ENCODE data around the gene VSTM2A. TPM values are rescaled to one million over a fixed set of nuclear protein-coding genes. Genes with fewer than 3 reads are reported as not detected.

Gene VSTM2A
- total RNA-seq, 3 donors from 2014 or later (not counting 1 experiment from before 2014, with no cell fraction given) = not detected

DNA sequence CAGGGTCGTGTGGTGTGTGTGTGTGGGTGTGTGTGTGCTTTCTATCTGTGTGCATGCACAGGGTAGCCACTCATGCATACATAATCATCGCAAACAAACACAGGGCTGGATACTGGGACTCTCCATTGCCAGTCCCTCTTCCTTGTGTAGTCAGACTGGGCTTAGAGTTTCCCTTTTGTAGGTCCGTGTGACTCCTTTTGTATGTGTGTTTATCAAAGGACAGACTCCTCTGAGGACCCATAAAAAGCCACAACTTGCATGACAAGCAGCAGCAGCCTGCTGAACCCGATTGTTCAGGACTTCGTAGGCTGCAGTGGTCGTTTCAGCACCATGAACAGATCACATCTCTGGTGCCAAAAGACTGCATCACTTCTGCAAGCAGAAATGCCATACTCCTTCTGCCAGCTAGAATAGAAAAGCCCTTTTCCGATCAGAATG, 895 bp downstream of the VSTM2A start:
- H3K4me1 Mint-ChIP-seq = no peaks in the 10 kb centered on the region
- no peak overlapping the region for H3K27ac Mint-ChIP-seq
- Histone ChIP-seq H3K4me1 (ENCODE audit: control insufficient read depth, insufficient read depth, low read length) (no peaks in the 10 kb centered on the region), H3K9me3 (ENCODE audit: control insufficient read depth, insufficient read depth, low read length) (no peaks in the 10 kb centered on the region), H3K4me3 (ENCODE audit: low read length) (no peak overlapping the region), H3K36me3 (ENCODE audit: control insufficient read depth, insufficient read depth, low read length) (no peaks in the 10 kb centered on the region), H3K27ac (ENCODE audit: low read length) (no peak overlapping the region), H3K27me3 (ENCODE audit: control insufficient read depth, insufficient read depth, low read length) (peaks cover 25% of the 10 kb centered on the region)
- peaks cover 24 to 28% of the 10 kb centered on the region in 2 donors for H3K27me3 Mint-ChIP-seq (ENCODE audit: low read depth in 2 of 2)
- ATAC-seq (no peak), DNase-seq (no peak)
- H3K9me3 Mint-ChIP-seq = peaks cover under 1 to 8% of the 10 kb centered on the region in 2 donors
- WGBS (ENCODE audit: insufficient coverage) = 10% methylated on average over 6 of the region's 7 CpGs
- intact Hi-C loops (cut with micrococcal nuclease) = no loop called here
- no peak overlapping the region for H3K4me3 Mint-ChIP-seq
- TF ChIP-seq, protein P1, sequence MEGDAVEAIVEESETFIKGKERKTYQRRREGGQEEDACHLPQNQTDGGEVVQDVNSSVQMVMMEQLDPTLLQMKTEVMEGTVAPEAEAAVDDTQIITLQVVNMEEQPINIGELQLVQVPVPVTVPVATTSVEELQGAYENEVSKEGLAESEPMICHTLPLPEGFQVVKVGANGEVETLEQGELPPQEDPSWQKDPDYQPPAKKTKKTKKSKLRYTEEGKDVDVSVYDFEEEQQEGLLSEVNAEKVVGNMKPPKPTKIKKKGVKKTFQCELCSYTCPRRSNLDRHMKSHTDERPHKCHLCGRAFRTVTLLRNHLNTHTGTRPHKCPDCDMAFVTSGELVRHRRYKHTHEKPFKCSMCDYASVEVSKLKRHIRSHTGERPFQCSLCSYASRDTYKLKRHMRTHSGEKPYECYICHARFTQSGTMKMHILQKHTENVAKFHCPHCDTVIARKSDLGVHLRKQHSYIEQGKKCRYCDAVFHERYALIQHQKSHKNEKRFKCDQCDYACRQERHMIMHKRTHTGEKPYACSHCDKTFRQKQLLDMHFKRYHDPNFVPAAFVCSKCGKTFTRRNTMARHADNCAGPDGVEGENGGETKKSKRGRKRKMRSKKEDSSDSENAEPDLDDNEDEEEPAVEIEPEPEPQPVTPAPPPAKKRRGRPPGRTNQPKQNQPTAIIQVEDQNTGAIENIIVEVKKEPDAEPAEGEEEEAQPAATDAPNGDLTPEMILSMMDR (IDR thresholded peaks at IDR 0.05) = no peak
- peaks cover 18% of the 10 kb centered on the region for H3K36me3 Mint-ChIP-seq

DNA sequence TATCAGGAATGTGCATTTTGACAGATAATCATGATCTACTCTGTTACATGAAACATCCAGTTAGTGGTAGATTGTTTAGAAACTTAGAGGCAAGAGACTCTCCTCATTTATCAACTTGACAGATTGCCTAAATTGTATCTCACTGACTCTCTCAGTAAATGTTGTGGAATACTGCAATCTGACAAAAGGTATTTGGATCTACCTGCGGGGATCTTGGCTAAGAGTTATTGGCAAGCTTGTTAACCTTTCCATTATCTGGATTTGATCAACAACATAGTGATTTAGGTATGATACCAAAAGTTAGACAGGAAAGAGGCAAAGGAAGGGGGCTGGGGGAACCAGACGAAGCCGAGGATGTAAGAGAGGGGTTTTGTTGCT, 2.0 kb downstream of the VSTM2A start:
- H3K4me1 Mint-ChIP-seq = no peaks in the 10 kb centered on the region

DNA sequence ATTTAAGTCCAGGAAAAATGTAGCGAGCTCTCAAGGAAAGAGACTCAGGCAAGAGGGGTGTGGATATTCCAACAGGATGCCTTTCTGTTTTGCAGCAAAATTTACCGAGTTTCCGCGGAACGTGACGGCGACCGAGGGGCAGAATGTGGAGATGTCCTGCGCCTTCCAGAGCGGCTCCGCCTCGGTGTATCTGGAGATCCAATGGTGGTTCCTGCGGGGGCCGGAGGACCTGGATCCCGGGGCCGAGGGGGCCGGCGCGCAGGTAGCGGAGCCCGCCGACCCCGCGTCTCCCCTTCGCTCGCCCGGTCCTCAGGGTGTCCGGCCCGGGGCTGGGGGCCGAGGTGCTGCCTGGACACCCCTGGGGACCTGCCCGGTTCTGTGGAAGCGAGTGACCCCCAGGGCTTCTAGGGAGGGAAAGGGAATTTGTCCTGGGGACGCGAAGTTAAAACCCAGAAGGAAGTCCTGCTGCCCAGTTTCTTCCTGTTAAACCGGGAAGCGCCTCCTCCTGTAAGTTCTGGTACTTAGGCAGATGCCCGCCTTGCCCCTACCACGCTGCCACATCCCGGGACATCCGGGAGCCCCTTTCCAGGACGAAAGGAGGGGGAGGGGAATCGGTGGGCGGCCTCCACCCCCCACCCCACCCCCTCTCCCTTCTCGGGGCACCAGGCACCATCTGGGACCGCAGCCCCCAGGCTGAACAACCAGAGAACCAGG, 2.5 kb downstream of the VSTM2A start:
- H3K27me3 ChIP-seq (ENCODE audit: control insufficient read depth, insufficient read depth, low read length) = peaks cover 25% of the 10 kb centered on the region

More for the DNA sequence above, 2.0 kb downstream of the VSTM2A start:
- H3K36me3 ChIP-seq (ENCODE audit: control insufficient read depth, insufficient read depth, low read length) = no peaks in the 10 kb centered on the region
- no peaks in the 10 kb centered on the region for H3K4me1 ChIP-seq (ENCODE audit: control insufficient read depth, insufficient read depth, low read length)
- TF ChIP-seq, protein P1 (IDR thresholded peaks at IDR 0.05) = no peak
- H3K9me3 ChIP-seq (ENCODE audit: control insufficient read depth, insufficient read depth, low read length) = no peaks in the 10 kb centered on the region
- no peak overlapping the region for H3K27ac Mint-ChIP-seq
- no peak overlapping the region for H3K4me3 ChIP-seq (ENCODE audit: low read length)
- ATAC-seq = no peak
- no peak overlapping the region for H3K4me3 Mint-ChIP-seq
- H3K27ac ChIP-seq (ENCODE audit: low read length) = no peak overlapping the region
- H3K36me3 Mint-ChIP-seq = peaks cover 18% of the 10 kb centered on the region
- peaks cover 0 to 8% of the 10 kb centered on the region in 2 donors for H3K9me3 Mint-ChIP-seq
- H3K27me3 ChIP-seq (ENCODE audit: control insufficient read depth, insufficient read depth, low read length) = peaks cover 25% of the 10 kb centered on the region
- no peak for DNase-seq
- peaks cover 28% of the 10 kb centered on the region in 2 donors for H3K27me3 Mint-ChIP-seq (ENCODE audit: low read depth in 2 of 2)
- WGBS (ENCODE audit: insufficient coverage) = 6% methylated on average over 3 of the region's 3 CpGs
- intact Hi-C loops (cut with micrococcal nuclease) = no loop called here

More for the DNA sequence above, 2.5 kb downstream of the VSTM2A start:
- H3K9me3 ChIP-seq (ENCODE audit: control insufficient read depth, insufficient read depth, low read length) = no peaks in the 10 kb centered on the region
- Mint-ChIP-seq H3K9me3 (peaks cover 0 to 8% of the 10 kb centered on the region in 2 donors), H3K27me3 (ENCODE audit: low read depth in 2 of 2) (peaks cover 28% of the 10 kb centered on the region in 2 donors), H3K27ac (no peak overlapping the region), H3K4me1 (no peaks in the 10 kb centered on the region), H3K36me3 (peaks cover 18% of the 10 kb centered on the region), H3K4me3 (no peak overlapping the region)
- ATAC-seq = no peak
- H3K4me3 ChIP-seq (ENCODE audit: low read length) = no peak overlapping the region
- TF ChIP-seq, protein P1 (IDR thresholded peaks at IDR 0.05) = no peak
- no peak for DNase-seq
- H3K4me1 ChIP-seq (ENCODE audit: control insufficient read depth, insufficient read depth, low read length) = no peaks in the 10 kb centered on the region
- intact Hi-C loops (cut with micrococcal nuclease) = no loop called here
- 6% methylated on average over 40 of the region's 45 CpGs for WGBS (ENCODE audit: insufficient coverage)
- H3K36me3 ChIP-seq (ENCODE audit: control insufficient read depth, insufficient read depth, low read length) = no peaks in the 10 kb centered on the region
- no peak overlapping the region for H3K27ac ChIP-seq (ENCODE audit: low read length)
